Neutrophil (primary cell): ENCODE measurements around the gene LRMDA.

Experiments used
- H3K27ac ChIP-seq: fragments of 200-600 bp; sonication (generic); 2 replicates; pipeline ENCODE4 v1.5.1; 2016; ENCODE audit warnings: mild to moderate bottlenecking, moderate library complexity
- H3K27me3 ChIP-seq: fragments of 200-600 bp; sonication (generic); 2 replicates; pipeline ENCODE4 v1.6.0; 2016; ENCODE audit warnings: mild to moderate bottlenecking
- H3K36me3 ChIP-seq: fragments of 200-600 bp; sonication (generic); 2 replicates; pipeline ENCODE4 v1.5.1; 2017
- H3K4me1 ChIP-seq, 2 experiments: fragments of 200-600 bp in 1 of 2; sonication (generic) in 1 of 2; 1 replicate in 1 of 2; 2 replicates in 1 of 2; pipeline versions ENCODE4 v1.5.1 to v1.6.1; 2013 to 2016; ENCODE audit warnings: low read depth in 1 of 2, low read length in 1 of 2, mild to moderate bottlenecking in 1 of 2, moderate library complexity in 1 of 2; ENCODE audit not compliant: control insufficient read depth in 1 of 2, insufficient read depth in 1 of 2
- H3K4me3 ChIP-seq, 2 experiments: fragments of 200-600 bp in 1 of 2; sonication (generic) in 1 of 2; 1 replicate in 1 of 2; 2 replicates in 1 of 2; pipeline ENCODE4 v1.5.1; 2013 to 2016; ENCODE audit warnings: low read depth in 1 of 2, low read length in 1 of 2, mild to moderate bottlenecking in 1 of 2, moderate library complexity in 1 of 2
- H3K9me3 ChIP-seq: fragments of 200-600 bp; sonication (generic); 2 replicates; pipeline ENCODE4 v1.5.1; 2016
- CTCF ChIP-seq: fragments of 200-600 bp; sonication (generic); IDR thresholded peaks from 2 replicates; pipeline ENCODE4 v1.5.1; 2016; ENCODE audit warnings: antibody characterized with exemption

Gene LRMDA

GRCh38 chr10:76088008-76088407 lies 656.6 kb downstream of the LRMDA start:
- no peaks in the 10 kb centered on the region for H3K4me1 ChIP-seq
- H3K36me3 ChIP-seq = no peaks in the 10 kb centered on the region
- H3K27ac ChIP-seq = no peak overlapping the region
- H3K27me3 ChIP-seq = no peaks in the 10 kb centered on the region
- no peaks in the 10 kb centered on the region for H3K9me3 ChIP-seq
- no peak overlapping the region for H3K4me3 ChIP-seq
- TF ChIP-seq CTCF = no peak

GRCh38 chr10:76088980-76089379 lies 657.6 kb downstream of the LRMDA start:
- Histone ChIP-seq H3K4me1 (no peaks in the 10 kb centered on the region), H3K4me3 (no peak overlapping the region), H3K27ac (no peak overlapping the region), H3K9me3 (no peaks in the 10 kb centered on the region), H3K27me3 (no peaks in the 10 kb centered on the region), H3K36me3 (no peaks in the 10 kb centered on the region)
- no peak for TF ChIP-seq CTCF

GRCh38 chr10:76089556-76090180 lies 658.2 kb downstream of the LRMDA start:
- H3K27me3 ChIP-seq = no peaks in the 10 kb centered on the region
- TF ChIP-seq CTCF = no peak
- no peaks in the 10 kb centered on the region for H3K36me3 ChIP-seq
- no peak overlapping the region for H3K27ac ChIP-seq
- H3K9me3 ChIP-seq = no peaks in the 10 kb centered on the region
- no peaks in the 10 kb centered on the region for H3K4me1 ChIP-seq
- no peak overlapping the region for H3K4me3 ChIP-seq

GRCh38 chr10:76091926-76092325 lies 660.5 kb downstream of the LRMDA start:
- TF ChIP-seq CTCF = no peak
- no peaks in the 10 kb centered on the region for H3K4me1 ChIP-seq
- H3K36me3 ChIP-seq = no peaks in the 10 kb centered on the region
- H3K4me3 ChIP-seq = no peak overlapping the region
- H3K27me3 ChIP-seq = no peaks in the 10 kb centered on the region
- no peaks in the 10 kb centered on the region for H3K9me3 ChIP-seq
- no peak overlapping the region for H3K27ac ChIP-seq

GRCh38 chr10:76106611-76107010 lies 675.2 kb downstream of the LRMDA start:
- no peaks in the 10 kb centered on the region for H3K4me1 ChIP-seq
- no peaks in the 10 kb centered on the region for H3K36me3 ChIP-seq
- TF ChIP-seq CTCF = no peak
- no peaks in the 10 kb centered on the region for H3K27me3 ChIP-seq
- H3K27ac ChIP-seq = no peak overlapping the region
- no peaks in the 10 kb centered on the region for H3K9me3 ChIP-seq
- H3K4me3 ChIP-seq = no peak overlapping the region
